ENCODE data around the gene RFNG.

- TF ChIP-seq CTCF (conservative IDR thresholded peaks at IDR 0.05; ENCODE audit: low read depth, low read length) (no peak), EZH2 (IDR thresholded peaks at IDR 0.05; ENCODE audit: borderline replicate concordance, low read depth, low read length, poor library complexity, severe bottlenecking) (no peak)
Measured at GRCh38 chr17:82076785-82077591, 25.4 kb upstream of the RFNG start.

All from A673 (cell line).